Melanocyte of skin (primary cell): ENCODE data around the gene YIF1B. TPM values are rescaled to one million over a fixed set of nuclear protein-coding genes. Genes with fewer than 3 reads are reported as not detected.

Experiments
- small RNA-seq, 2 donors: library from RNA; depleted of rRNA; stranded (forward); fragments of <200 nt; gene quantifications; one replicate each; pipeline ENCODE3, GENCODE V24; 2012
- total RNA-seq, 2 donors: library from RNA; depleted of rRNA; stranded (reverse); fragments of >200 nt; gene quantifications; 2 replicates each; pipeline ENCODE4 v1.2.3, GENCODE V29; 2012

The YIF1B gene
- 100 to 1,000 TPM in 1 of 2 donors, 10 to 100 TPM in 1; 94.6 to 118 TPM for total RNA-seq

GRCh38 chr19:38315657-38316476 lies at the start of gene YIF1B:
YIF1B (minus strand) TSS chr19:38315947; CDS start chr19:38315917, 30 bp downstream.

GRCh38 chr19:38319421-38320258 lies 3.9 kb upstream of the YIF1B start, which contains the start of gene KCNK6:
KCNK6 (plus strand) TSS chr19:38319845; CDS start chr19:38319951, 106 bp downstream.

GRCh38 chr19:38303517-38304351 lies 12.0 kb downstream of the YIF1B start, which contains the start of gene C19orf33:
C19orf33 (plus strand) TSS chr19:38304251; CDS start chr19:38304262, 11 bp downstream.

GRCh38 chr19:38264486-38265212 lies 51.1 kb downstream of the YIF1B start, which contains the start of gene SPINT2:
SPINT2 (plus strand) TSS chr19:38264573; CDS start chr19:38264893, 320 bp downstream.

Small RNA genes lying within 50 kb of the gene (small RNA-seq; reads per million reads assigned to genes)
- gene RF00019 = 0 reads per million in 2 donors

Other genes starting within 250 kb of the YIF1B start
- gene DPF1, start 91.7 kb downstream of the YIF1B start, total RNA-seq = 1 to 10 TPM; 1.0 to 3.3 TPM
- gene PPP1R14A, start 59.6 kb downstream of the YIF1B start, total RNA-seq = not detected
- gene SPINT2, start 51.4 kb downstream of the YIF1B start, total RNA-seq = not detected
- gene C19orf33, start 11.7 kb downstream of the YIF1B start, total RNA-seq = not detected
- under 1 TPM; under 0.01 to 0.33 TPM for gene KCNK6, start 3.9 kb upstream of the YIF1B start, total RNA-seq
- gene CATSPERG, start 19.9 kb upstream of the YIF1B start, total RNA-seq = 1 to 10 TPM in 1 of 2 donors, under 1 TPM in 1; 0.33 to 1.4 TPM
- gene PSMD8, start 58.6 kb upstream of the YIF1B start, total RNA-seq = 100 to 1,000 TPM; 402 to 443 TPM
- gene GGN, start 72.1 kb upstream of the YIF1B start, total RNA-seq = not detected
- gene SPRED3, start 72.8 kb upstream of the YIF1B start, total RNA-seq = under 1 TPM; 0.33 to 0.34 TPM
- gene FAM98C, start 87.1 kb upstream of the YIF1B start, total RNA-seq = 1 to 10 TPM; 7.0 to 7.2 TPM
- not detected for gene RASGRP4, start 110.3 kb upstream of the YIF1B start, total RNA-seq
- 1 to 10 TPM in 1 of 2 donors, under 1 TPM in 1; 1.00 to 1.4 TPM for gene RYR1, start 117.7 kb upstream of the YIF1B start, total RNA-seq